Measurements from ENCODE around the gene PPM1E.

Gene PPM1E

GRCh38 chr17:58802188-58802587 lies 46.5 kb downstream of the PPM1E start:
- no peak overlapping the region for H3K4me3 ChIP-seq (ENCODE audit: low read depth, low read length)
- DNase-seq (ENCODE audit: low read depth): no peak
- TF ChIP-seq POLR2A (IDR thresholded peaks at IDR 0.05; ENCODE audit: extremely low read depth, insufficient read length): no peak
- TF ChIP-seq CTCF (IDR thresholded peaks at IDR 0.05; ENCODE audit: low read depth, low read length): no peak
- TF ChIP-seq MYC (IDR thresholded peaks at IDR 0.05; ENCODE audit: low read depth, low read length): no peak
- TF ChIP-seq, protein P1, sequence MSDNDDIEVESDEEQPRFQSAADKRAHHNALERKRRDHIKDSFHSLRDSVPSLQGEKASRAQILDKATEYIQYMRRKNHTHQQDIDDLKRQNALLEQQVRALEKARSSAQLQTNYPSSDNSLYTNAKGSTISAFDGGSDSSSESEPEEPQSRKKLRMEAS (IDR thresholded peaks at IDR 0.05; ENCODE audit: low read depth, low read length): no peak

DNA sequence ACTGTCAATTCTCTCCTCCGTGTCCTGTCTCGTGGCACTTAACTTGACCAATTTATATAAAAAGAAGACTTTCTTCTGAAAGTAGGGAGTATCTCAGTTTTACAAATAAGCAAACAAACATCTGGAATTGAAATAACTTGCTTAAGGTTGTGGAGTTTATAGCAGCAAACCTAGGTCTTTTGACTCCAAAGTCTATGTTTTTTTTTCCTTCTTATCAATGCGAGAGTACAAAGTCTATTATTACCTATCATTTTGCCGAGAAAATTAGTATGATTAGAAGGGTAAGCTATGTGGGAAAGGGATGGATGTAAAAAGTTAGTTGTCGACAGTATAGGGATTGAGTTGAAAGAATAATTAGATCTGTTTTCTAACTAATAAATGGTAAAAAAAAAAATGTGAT lies 50.4 kb downstream of the PPM1E start:
- no peak for DNase-seq (ENCODE audit: low read depth)
- TF ChIP-seq POLR2A (IDR thresholded peaks at IDR 0.05; ENCODE audit: extremely low read depth, insufficient read length) (no peak), MYC (IDR thresholded peaks at IDR 0.05; ENCODE audit: low read depth, low read length) (no peak), CTCF (IDR thresholded peaks at IDR 0.05; ENCODE audit: low read depth, low read length) (no peak)
- TF ChIP-seq, protein P1 (IDR thresholded peaks at IDR 0.05; ENCODE audit: low read depth, low read length): no peak
- no peak overlapping the region for H3K4me3 ChIP-seq (ENCODE audit: low read depth, low read length)

DNA sequence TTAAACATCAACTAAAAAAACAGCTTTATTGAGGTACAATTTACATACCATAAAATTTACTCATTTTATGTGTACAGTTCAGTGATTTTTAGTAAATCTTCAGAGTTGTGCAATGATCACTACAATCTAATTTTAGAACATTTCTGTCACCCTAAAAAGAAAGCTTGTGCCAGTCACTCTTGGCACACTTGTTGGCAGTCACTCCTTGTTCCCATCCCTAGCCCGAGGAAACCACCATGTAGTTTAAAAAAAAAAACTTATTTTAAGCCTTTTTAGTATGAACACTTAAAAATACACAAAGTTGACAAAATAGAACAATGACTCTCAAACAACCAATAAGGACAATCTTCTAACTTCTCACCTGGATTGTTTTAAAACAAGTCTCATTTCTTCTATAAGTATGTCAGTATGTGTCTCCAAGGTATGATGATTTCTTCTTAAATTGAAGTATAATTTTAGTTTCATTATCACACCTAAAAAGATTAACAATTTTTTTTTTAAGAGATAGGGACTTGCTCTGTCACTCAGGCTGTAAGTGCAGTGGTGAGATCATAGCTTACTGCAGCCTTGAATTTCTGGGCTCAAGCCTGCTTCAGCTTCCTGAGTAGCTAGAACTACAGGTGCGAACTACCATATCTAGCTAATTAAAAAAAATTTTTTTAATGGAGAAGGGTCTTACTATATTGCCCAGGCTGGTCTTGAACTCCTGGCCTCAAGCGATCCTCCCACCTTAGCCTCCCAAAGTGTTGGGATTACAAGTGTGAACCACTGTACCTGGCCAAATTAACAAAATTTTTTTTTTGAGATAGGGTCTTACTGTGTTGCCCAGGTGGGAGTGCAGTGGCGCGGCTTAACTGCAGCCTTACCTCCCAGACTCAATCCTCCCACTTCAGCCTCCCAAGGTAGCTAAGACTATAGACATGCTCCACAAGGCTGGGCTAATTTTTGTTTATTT lies 53.2 kb downstream of the PPM1E start:
- DNase-seq (ENCODE audit: low read depth): no peak
- TF ChIP-seq CTCF (IDR thresholded peaks at IDR 0.05; ENCODE audit: low read depth, low read length) (no peak), POLR2A (IDR thresholded peaks at IDR 0.05; ENCODE audit: extremely low read depth, insufficient read length) (no peak)
- H3K4me3 ChIP-seq (ENCODE audit: low read depth, low read length): no peak overlapping the region

GRCh38 chr17:58809564-58809936 lies 53.9 kb downstream of the PPM1E start:
- no peak for DNase-seq (ENCODE audit: low read depth)
- H3K4me3 ChIP-seq (ENCODE audit: low read depth, low read length): no peak overlapping the region
- TF ChIP-seq, protein P1 (IDR thresholded peaks at IDR 0.05; ENCODE audit: low read depth, low read length): no peak
- TF ChIP-seq CTCF (IDR thresholded peaks at IDR 0.05; ENCODE audit: low read depth, low read length) (no peak), POLR2A (IDR thresholded peaks at IDR 0.05; ENCODE audit: extremely low read depth, insufficient read length) (no peak), MYC (IDR thresholded peaks at IDR 0.05; ENCODE audit: low read depth, low read length) (no peak)

DNA sequence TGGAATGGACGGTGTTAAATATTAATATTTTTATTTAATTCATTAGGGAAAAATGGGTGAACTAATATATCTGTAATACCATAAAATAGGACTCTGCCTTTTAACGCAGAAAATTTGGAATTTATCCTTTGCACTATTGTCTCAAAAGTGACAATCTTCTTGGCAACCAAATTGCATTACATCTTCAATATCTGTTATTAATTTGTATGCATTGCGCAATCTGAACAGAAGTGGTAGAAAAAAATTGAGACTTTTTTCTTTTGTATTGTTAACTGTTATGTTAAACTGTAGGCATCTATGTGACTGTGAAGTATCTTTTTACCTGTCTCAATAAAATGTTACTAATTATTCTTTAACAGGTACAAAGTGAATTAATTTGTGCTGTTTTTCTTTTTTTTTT lies 55.6 kb downstream of the PPM1E start:
- DNase-seq (ENCODE audit: low read depth): no peak
- TF ChIP-seq, protein P1 (IDR thresholded peaks at IDR 0.05; ENCODE audit: low read depth, low read length): no peak
- no peak for TF ChIP-seq POLR2A (IDR thresholded peaks at IDR 0.05; ENCODE audit: extremely low read depth, insufficient read length)
- no peak for TF ChIP-seq CTCF (IDR thresholded peaks at IDR 0.05; ENCODE audit: low read depth, low read length)
- no peak for TF ChIP-seq MYC (IDR thresholded peaks at IDR 0.05; ENCODE audit: low read depth, low read length)
- no peak overlapping the region for H3K4me3 ChIP-seq (ENCODE audit: low read depth, low read length)
